ENCODE results near the gene SNAPC3.

The SNAPC3 gene

DNA sequence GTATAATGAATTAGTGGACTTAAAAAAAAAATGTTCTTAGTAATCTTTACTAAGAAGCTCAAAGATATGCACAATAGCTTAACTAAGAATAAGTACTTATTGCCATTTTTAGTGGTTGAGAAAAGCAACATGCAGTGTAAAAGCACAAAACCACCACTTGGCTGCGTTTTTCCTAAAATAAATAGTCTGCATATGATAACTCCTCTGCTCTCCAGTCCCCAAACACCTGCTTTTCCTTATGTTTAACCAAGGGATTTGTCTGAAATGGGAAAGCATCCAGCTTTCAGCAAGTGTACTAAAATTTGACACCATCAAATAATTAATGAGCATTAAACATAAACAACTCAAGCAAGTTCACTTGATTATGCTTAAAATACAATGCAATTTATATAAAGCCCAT, 46.7 kb downstream of the SNAPC3 start:
- peak; percentile 5 to 9 for DNase-seq (ENCODE audit: low read depth in 2 of 2)
- no peak overlapping the region for H3K4me3 ChIP-seq (replicated peaks in 1 of 2; ENCODE audit: low read depth in 2 of 2, low read length in 2 of 2)
- TF ChIP-seq, protein P1, sequence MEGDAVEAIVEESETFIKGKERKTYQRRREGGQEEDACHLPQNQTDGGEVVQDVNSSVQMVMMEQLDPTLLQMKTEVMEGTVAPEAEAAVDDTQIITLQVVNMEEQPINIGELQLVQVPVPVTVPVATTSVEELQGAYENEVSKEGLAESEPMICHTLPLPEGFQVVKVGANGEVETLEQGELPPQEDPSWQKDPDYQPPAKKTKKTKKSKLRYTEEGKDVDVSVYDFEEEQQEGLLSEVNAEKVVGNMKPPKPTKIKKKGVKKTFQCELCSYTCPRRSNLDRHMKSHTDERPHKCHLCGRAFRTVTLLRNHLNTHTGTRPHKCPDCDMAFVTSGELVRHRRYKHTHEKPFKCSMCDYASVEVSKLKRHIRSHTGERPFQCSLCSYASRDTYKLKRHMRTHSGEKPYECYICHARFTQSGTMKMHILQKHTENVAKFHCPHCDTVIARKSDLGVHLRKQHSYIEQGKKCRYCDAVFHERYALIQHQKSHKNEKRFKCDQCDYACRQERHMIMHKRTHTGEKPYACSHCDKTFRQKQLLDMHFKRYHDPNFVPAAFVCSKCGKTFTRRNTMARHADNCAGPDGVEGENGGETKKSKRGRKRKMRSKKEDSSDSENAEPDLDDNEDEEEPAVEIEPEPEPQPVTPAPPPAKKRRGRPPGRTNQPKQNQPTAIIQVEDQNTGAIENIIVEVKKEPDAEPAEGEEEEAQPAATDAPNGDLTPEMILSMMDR (IDR thresholded peaks at IDR 0.05; ENCODE audit: low read depth, low read length): no peak

DNA sequence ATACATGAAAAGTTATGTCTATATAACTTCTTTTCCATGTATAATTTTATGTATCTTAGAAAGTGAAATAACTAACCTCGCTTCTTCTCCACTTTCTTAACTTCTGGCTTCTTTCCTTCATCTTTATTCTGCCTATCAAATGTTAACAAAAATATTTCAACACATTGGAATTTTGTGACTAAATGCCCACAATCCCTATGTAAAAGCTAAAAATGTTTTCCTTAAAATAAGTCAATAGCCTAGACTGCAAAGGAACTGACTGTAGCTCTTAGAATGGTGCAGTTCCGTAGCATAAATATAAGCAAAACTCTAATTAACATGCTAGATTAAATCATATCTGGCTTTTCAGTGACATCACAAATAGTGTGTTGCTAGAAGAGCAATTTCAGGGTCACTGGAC, 47.2 kb downstream of the SNAPC3 start:
- TF ChIP-seq, protein P1 (IDR thresholded peaks at IDR 0.05; ENCODE audit: low read depth, low read length): no peak
- no peak overlapping the region for H3K4me3 ChIP-seq (replicated peaks in 1 of 2; ENCODE audit: low read depth in 2 of 2, low read length in 2 of 2)
- DNase-seq (ENCODE audit: low read depth in 2 of 2): peak in 1 of 2 donors; percentile 10

DNA sequence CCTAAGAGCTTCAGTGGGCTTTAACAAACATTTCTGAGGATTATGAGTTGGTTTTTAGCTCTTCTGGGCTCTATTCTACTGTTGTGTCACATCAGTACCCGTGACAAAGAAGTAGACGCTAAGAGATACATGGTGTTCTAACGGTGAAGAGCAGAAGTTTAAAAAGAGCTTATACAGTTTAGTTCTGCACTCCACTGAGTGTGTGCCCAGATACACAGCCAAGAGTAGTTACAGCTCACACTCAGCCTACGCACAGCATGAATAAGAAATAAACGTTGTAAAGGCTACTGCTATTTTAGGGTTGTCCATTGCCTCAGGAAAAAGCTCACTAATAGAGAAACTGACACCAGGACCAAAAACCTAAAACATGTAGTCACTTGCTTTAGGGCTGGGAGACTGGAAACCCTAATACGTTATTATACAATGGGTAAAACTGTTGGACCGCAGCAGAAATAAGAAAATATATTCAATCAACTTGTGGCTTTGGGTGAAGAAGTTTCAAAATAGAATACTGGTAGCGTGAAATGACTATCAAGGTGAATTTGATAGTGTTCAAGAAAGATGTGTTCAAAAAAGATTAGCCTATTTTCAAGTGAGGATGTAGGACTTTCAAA, 53.4 kb downstream of the SNAPC3 start:
- no peak for DNase-seq (ENCODE audit: low read depth in 2 of 2)
- TF ChIP-seq, protein P1 (IDR thresholded peaks at IDR 0.05; ENCODE audit: low read depth, low read length): no peak
- no peak overlapping the region for H3K4me3 ChIP-seq (replicated peaks in 1 of 2; ENCODE audit: low read depth in 2 of 2, low read length in 2 of 2)

DNA sequence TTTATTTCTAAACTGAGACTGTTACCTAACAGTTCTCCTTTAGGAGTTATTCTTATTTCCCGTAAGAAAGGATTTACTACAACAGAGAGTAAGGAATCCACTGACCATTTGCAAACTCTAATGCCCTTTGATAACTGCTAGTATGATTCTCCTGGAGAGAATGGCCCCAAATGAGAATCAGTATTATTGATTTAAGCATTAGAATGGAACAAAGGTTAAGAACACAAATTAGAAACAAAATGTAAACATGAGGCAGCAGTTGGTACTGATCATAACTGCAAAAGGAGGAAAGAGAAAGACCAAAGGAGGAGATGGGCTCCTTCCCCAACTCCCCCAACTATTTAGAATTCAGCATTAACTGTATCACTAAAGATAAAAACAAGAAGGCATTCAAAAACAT, 57.4 kb downstream of the SNAPC3 start:
- no peak for DNase-seq (ENCODE audit: low read depth in 2 of 2)
- no peak overlapping the region for H3K4me3 ChIP-seq (replicated peaks in 1 of 2; ENCODE audit: low read depth in 2 of 2, low read length in 2 of 2)
- TF ChIP-seq, protein P1 (IDR thresholded peaks at IDR 0.05; ENCODE audit: low read depth, low read length): no peak

DNA sequence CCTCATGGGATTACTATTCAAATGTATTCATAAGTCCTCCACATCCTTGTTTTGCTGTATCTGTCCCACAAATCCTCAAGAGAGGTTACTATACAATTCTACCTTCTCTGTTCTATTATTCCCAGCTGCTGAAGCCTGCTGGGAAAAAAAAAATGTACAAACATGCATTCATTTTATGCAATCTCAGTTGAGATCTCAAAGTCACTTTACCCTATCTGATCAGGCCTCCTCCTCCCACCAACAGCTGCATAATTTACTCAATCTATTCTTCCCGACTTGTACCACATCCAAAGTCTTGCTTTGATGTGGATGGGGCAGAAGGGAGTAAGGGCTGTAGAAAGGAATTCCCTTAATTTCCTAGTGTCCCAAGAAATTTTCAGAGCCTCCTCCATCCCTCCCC, 59.5 kb downstream of the SNAPC3 start:
- TF ChIP-seq, protein P1 (IDR thresholded peaks at IDR 0.05; ENCODE audit: low read depth, low read length): no peak
- peak in 1 of 2 donors; percentile 12 for DNase-seq (ENCODE audit: low read depth in 2 of 2)
- no peak overlapping the region for H3K4me3 ChIP-seq (replicated peaks in 1 of 2; ENCODE audit: low read depth in 2 of 2, low read length in 2 of 2)

DNA sequence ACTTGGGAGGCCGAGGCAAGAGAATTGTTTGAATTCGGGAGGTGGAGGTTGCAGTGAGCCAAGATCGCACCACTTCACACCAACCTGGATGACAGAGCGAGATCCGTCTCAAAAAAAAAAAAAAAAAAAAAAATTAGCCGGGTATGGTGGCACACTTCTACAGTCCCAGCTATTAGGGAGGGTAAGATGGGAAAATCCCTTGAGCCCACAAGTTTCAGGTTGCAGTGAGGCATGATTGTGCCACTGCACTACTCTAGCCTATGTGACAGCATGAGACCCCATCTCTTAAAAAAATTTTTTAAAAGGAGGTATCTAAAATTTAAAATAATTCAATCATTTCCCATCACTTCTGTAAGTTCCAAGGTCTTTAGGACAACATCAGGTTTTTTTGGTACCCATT, 62.1 kb downstream of the SNAPC3 start:
- no peak for DNase-seq (ENCODE audit: low read depth in 2 of 2)
- TF ChIP-seq, protein P1 (IDR thresholded peaks at IDR 0.05; ENCODE audit: low read depth, low read length): no peak
- H3K4me3 ChIP-seq (replicated peaks in 1 of 2; ENCODE audit: low read depth in 2 of 2, low read length in 2 of 2): no peak overlapping the region
